ENCODE measurements around the gene TMPRSS4. TPM values are rescaled to one million over a fixed set of nuclear protein-coding genes. Genes with fewer than 3 reads are reported as not detected.

Gene TMPRSS4
- total RNA-seq, 1 donor from 2014 or later = 7.9 TPM

DNA sequence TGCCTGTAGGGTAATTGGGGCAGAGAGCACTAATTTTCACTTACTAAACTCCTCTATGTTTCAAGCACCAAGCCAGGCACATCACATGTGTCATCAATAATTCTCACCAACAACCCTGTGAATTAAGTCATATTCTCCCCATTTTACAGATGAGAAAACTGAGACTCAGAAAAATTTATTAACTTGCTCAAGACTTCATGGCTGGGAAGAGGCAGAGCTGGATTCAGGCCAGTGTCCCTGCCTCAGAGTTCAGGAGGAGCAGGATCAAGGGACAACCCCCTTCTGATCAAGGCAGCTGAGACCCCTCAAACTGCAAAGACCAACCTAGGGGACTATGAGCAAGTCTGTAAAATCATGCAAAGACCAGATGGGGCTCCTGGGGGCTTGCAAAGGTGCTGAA lies 7.8 kb downstream of the TMPRSS4 start:
- Histone ChIP-seq H3K4me3 (no peak overlapping the region), H3K36me3 (no peaks in the 10 kb centered on the region), H3K9me3 (peaks cover 10% of the 10 kb centered on the region), H3K27ac (no peak overlapping the region), H3K4me1 (peaks cover 14% of the 10 kb centered on the region), H3K27me3 (ENCODE audit: low read depth) (no peaks in the 10 kb centered on the region)
- intact Hi-C loops (cut with DNase I) = no loop called here
- ATAC-seq = no peak
- TF ChIP-seq CTCF (IDR thresholded peaks at IDR 0.05) = no peak
- DNase-seq = no peak

- H3K4me1 ChIP-seq = peaks cover 14% of the 10 kb centered on the region
- H3K4me3 ChIP-seq = no peak within 1 kb of the TSS
- H3K36me3 ChIP-seq = no peaks in the 10 kb centered on the region
- H3K27ac ChIP-seq = no peak within 1 kb of the TSS
- H3K27me3 ChIP-seq (ENCODE audit: low read depth) = no peaks in the 10 kb centered on the region
- TF ChIP-seq CTCF (IDR thresholded peaks at IDR 0.05) = no peak
- ATAC-seq (no peak), DNase-seq (no peak)
- intact Hi-C loops (cut with DNase I) = no loop called here
- H3K9me3 ChIP-seq = peaks cover 10% of the 10 kb centered on the region
Observed at GRCh38 chr11:118086913-118087768, 10.3 kb downstream of the TMPRSS4 start, which contains the start of gene SMIM35. Gene SMIM35 (minus strand): TSS chr11:118086963. CDS start chr11:118086757, 206 bp downstream.

GRCh38 chr11:118087931-118088330 lies 11.1 kb downstream of the TMPRSS4 start:
- H3K9me3 ChIP-seq = peaks cover 10% of the 10 kb centered on the region
- ATAC-seq (no peak), DNase-seq (no peak)
- H3K27ac ChIP-seq = no peak overlapping the region
- no peaks in the 10 kb centered on the region for H3K27me3 ChIP-seq (ENCODE audit: low read depth)
- H3K4me1 ChIP-seq = peaks cover 14% of the 10 kb centered on the region
- H3K4me3 ChIP-seq = no peak overlapping the region
- no peaks in the 10 kb centered on the region for H3K36me3 ChIP-seq
- TF ChIP-seq CTCF (IDR thresholded peaks at IDR 0.05) = no peak
- intact Hi-C loops (cut with DNase I) = no loop called here

GRCh38 chr11:118088531-118088930 lies 11.7 kb downstream of the TMPRSS4 start:
- DNase-seq (peak; percentile 62), ATAC-seq (peak; percentile 29 to 68)
- Histone ChIP-seq H3K9me3 (peaks cover 10% of the 10 kb centered on the region), H3K27me3 (ENCODE audit: low read depth) (no peaks in the 10 kb centered on the region), H3K4me1 (peaks cover 12% of the 10 kb centered on the region), H3K36me3 (no peaks in the 10 kb centered on the region), H3K27ac (no peak overlapping the region), H3K4me3 (no peak overlapping the region)
- no peak for TF ChIP-seq CTCF (IDR thresholded peaks at IDR 0.05)
- intact Hi-C loops (cut with DNase I) = no loop called here

DNA sequence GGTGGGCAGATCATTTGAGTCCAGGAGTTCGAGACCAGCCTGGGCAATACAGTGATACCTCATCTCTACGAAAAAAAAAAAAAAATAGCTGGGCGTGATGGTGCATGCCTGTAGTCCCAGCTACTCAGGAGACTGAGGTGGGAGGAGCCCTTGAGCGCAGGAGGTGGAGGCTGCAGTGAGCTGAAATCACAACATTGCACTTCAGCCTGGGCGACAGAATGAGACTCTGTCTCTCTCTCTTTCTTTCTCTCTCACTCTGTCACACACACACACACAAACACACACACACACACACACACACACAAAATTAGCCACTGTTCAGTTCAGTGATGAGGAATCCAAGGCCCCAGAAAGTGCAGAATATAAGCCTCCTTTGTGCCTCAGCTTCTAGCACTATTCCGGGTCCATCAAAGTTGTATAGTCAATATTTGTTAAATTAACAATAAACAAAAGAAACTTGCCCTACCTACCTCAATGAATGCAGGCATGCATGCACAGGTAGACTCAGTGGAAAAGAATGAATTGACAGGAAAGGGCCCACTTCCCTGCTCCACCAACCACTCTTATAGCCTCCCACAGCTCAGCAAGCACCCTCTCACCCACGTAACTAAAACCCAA lies 13.8 kb downstream of the TMPRSS4 start:
- DNase-seq (peak; percentile 20), ATAC-seq (no peak)
- H3K27ac ChIP-seq = no peak overlapping the region
- H3K9me3 ChIP-seq = peaks cover 10% of the 10 kb centered on the region
- H3K4me1 ChIP-seq = no peaks in the 10 kb centered on the region
- no peak overlapping the region for H3K4me3 ChIP-seq
- no peak for TF ChIP-seq CTCF (IDR thresholded peaks at IDR 0.05)
- H3K36me3 ChIP-seq = no peaks in the 10 kb centered on the region
- H3K27me3 ChIP-seq (ENCODE audit: low read depth) = no peaks in the 10 kb centered on the region
- intact Hi-C loops (cut with DNase I) = no loop called here
